Measurements from ENCODE around the gene ARHGAP28.

The ARHGAP28 gene

DNA sequence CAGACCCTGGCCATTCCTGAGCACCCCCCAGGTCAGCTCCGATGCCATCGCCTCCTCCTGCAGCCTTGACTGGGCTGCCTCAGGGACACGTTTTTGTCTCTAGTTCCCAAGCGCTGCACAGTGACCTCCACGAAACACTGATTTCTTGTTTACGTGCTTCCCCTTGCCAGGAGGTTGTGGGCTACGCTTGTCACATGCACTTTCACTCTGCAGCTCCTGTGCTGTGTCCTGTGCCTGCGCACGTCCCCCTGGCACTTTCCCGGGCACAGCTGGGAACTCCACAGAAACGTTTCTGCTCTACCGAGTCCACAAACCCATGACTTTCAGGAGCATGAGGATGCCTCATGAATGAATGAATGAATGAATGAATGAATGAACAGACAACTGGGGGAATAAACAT, 227.5 kb downstream of the ARHGAP28 start:
- H3K4me1 ChIP-seq (ENCODE audit: control insufficient read depth, low read depth, low read length) = no peaks in the 10 kb centered on the region
- H3K9ac ChIP-seq (ENCODE audit: low read length) = no peak overlapping the region
- no peaks in the 10 kb centered on the region for H3K27me3 ChIP-seq (ENCODE audit: control insufficient read depth, insufficient read depth, low read length)
- peaks cover 60% of the 10 kb centered on the region for H3K36me3 ChIP-seq (ENCODE audit: control insufficient read depth, low read depth, low read length)
- no peak overlapping the region for H3K27ac ChIP-seq (ENCODE audit: low read length)
- no peaks in the 10 kb centered on the region for H3K9me3 ChIP-seq (ENCODE audit: control insufficient read depth, low read depth, low read length)
- no peak overlapping the region for H3K4me3 ChIP-seq (ENCODE audit: low read length)

DNA sequence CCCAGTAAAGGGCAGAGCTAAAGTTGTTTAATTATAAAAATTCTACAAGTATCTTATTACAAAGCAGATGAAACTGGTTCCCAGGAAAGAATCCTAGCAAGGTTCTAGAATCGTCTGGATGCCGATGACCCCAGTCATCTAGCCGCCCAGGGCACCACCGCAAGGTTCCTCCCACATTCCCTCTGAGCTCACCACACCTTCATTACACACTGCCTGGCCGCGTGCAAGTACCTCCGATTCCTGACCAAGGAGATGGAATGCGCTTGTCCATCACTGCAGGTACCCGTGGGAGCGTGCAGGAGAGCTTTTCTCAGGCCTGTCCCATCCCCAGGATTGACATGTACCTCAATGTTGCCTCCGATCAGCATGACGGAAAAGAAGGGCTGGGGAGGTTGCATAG, 229.6 kb downstream of the ARHGAP28 start:
- peaks cover 64% of the 10 kb centered on the region for H3K36me3 ChIP-seq (ENCODE audit: control insufficient read depth, low read depth, low read length)
- H3K4me1 ChIP-seq (ENCODE audit: control insufficient read depth, low read depth, low read length) = no peaks in the 10 kb centered on the region
- H3K27ac ChIP-seq (ENCODE audit: low read length) = no peak overlapping the region
- H3K9me3 ChIP-seq (ENCODE audit: control insufficient read depth, low read depth, low read length) = no peaks in the 10 kb centered on the region
- H3K9ac ChIP-seq (ENCODE audit: low read length) = no peak overlapping the region
- no peaks in the 10 kb centered on the region for H3K27me3 ChIP-seq (ENCODE audit: control insufficient read depth, insufficient read depth, low read length)
- H3K4me3 ChIP-seq (ENCODE audit: low read length) = no peak overlapping the region

DNA sequence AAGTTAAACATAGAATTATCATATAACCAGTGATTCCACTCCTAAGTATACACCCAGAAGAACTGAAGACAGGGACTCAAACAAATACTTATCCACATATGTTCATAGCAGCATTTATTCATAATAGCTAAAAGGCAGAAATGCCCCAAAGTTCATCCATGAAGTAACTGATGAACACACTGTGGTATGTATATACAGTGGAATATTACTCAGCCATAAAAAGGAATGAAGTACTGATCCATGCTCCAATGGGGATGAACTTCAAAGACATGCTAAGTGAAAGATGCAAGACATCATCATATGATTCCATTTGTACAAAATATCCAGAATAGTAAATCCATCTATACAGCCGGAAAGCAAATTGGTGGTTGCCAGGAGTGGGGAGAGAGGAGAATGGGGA, 230.6 kb downstream of the ARHGAP28 start:
- Histone ChIP-seq H3K4me3 (ENCODE audit: low read length) (no peak overlapping the region), H3K4me1 (ENCODE audit: control insufficient read depth, low read depth, low read length) (no peaks in the 10 kb centered on the region), H3K9me3 (ENCODE audit: control insufficient read depth, low read depth, low read length) (no peaks in the 10 kb centered on the region), H3K36me3 (ENCODE audit: control insufficient read depth, low read depth, low read length) (peaks cover 71% of the 10 kb centered on the region), H3K27me3 (ENCODE audit: control insufficient read depth, insufficient read depth, low read length) (no peaks in the 10 kb centered on the region), H3K27ac (ENCODE audit: low read length) (no peak overlapping the region), H3K9ac (ENCODE audit: low read length) (no peak overlapping the region)

DNA sequence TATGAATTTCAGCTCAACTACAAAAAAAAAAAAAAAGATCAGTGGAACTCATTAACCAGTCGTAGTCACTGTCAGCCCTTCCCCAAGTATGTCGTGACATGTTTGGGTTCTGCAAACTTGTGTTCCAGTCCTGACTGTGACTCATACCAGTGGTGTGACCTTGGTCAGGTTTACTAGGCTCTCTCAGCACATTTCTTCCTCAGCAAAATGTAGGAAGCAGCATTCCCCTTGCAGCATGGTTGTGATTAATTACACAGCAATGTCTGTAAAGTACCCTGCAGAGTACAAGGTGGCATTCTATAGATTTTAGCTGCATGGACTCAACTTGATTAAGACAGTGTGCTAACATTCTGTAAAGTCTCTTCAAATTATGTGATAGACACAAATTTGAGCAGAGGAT, 231.1 kb downstream of the ARHGAP28 start:
- H3K27me3 ChIP-seq (ENCODE audit: control insufficient read depth, insufficient read depth, low read length) = no peaks in the 10 kb centered on the region
- H3K4me3 ChIP-seq (ENCODE audit: low read length) = no peak overlapping the region
- H3K36me3 ChIP-seq (ENCODE audit: control insufficient read depth, low read depth, low read length) = peaks cover 76% of the 10 kb centered on the region
- H3K9me3 ChIP-seq (ENCODE audit: control insufficient read depth, low read depth, low read length) = no peaks in the 10 kb centered on the region
- no peak overlapping the region for H3K27ac ChIP-seq (ENCODE audit: low read length)
- H3K4me1 ChIP-seq (ENCODE audit: control insufficient read depth, low read depth, low read length) = no peaks in the 10 kb centered on the region
- no peak overlapping the region for H3K9ac ChIP-seq (ENCODE audit: low read length)

DNA sequence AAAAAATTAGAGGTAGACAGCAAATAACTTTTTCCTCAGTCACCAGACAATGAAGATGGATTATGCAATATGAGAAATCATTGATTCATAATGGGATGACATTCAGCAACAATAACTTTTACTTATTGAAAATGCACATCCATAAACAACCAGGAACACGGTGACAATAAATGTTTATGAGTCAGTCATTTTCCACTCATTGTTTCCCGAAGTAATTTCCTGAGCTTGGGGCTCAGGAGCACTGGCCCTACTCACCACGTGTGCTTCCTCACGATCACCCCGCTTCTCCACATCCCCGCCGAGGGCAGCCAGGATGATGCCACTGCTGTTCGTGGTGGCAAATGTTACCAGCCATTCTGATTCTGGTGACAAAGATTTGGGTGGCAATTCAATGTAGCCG, 231.8 kb downstream of the ARHGAP28 start:
- Histone ChIP-seq H3K4me3 (ENCODE audit: low read length) (no peak overlapping the region), H3K27ac (ENCODE audit: low read length) (no peak overlapping the region), H3K36me3 (ENCODE audit: control insufficient read depth, low read depth, low read length) (peaks cover 76% of the 10 kb centered on the region), H3K9me3 (ENCODE audit: control insufficient read depth, low read depth, low read length) (no peaks in the 10 kb centered on the region), H3K4me1 (ENCODE audit: control insufficient read depth, low read depth, low read length) (no peaks in the 10 kb centered on the region), H3K27me3 (ENCODE audit: control insufficient read depth, insufficient read depth, low read length) (no peaks in the 10 kb centered on the region), H3K9ac (ENCODE audit: low read length) (no peak overlapping the region)

DNA sequence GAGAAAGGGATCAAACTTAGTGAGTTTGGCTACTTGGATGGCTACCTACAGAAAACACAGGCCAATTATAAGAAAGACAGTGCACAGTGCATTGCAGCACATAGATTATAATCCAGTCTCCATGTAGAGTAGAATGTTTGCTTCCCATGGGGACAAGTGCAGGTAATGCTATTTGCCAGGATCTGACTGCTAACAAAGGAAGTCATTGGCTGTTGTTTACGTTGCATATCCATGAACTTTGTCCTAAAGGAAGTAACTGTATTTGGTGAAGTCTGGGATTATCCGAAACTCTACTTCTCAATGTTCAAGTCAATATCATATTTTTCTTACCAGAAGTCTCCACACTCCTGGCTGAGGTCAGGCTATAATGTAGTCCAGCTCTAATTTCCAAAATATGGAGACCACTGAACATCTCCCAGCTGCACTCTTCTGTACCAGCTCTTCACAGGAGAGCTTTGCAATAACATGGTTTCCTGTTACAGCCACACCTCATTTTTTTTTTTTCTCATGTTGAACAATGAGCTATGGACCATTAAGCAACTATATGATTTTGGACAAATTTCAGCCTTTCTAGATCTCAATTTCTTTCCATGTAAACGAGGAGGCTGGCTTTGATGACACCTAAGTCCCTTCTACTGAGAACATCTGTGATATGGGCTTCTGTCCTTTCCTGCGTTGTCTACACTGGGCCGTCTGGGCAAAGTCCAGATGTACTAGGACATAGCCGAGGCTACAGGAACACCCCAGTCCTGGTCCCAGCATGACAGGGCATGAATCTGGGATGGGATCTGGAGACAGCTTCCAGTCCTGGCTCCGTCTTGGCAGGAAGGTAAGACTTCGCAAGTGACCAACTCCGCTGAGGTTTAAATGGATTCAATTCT, 233.3 kb downstream of the ARHGAP28 start:
- Histone ChIP-seq H3K9me3 (ENCODE audit: control insufficient read depth, low read depth, low read length) (no peaks in the 10 kb centered on the region), H3K27me3 (ENCODE audit: control insufficient read depth, insufficient read depth, low read length) (no peaks in the 10 kb centered on the region), H3K9ac (ENCODE audit: low read length) (no peak overlapping the region), H3K4me3 (ENCODE audit: low read length) (no peak overlapping the region), H3K36me3 (ENCODE audit: control insufficient read depth, low read depth, low read length) (peaks cover 65% of the 10 kb centered on the region), H3K4me1 (ENCODE audit: control insufficient read depth, low read depth, low read length) (no peaks in the 10 kb centered on the region), H3K27ac (ENCODE audit: low read length) (no peak overlapping the region)

DNA sequence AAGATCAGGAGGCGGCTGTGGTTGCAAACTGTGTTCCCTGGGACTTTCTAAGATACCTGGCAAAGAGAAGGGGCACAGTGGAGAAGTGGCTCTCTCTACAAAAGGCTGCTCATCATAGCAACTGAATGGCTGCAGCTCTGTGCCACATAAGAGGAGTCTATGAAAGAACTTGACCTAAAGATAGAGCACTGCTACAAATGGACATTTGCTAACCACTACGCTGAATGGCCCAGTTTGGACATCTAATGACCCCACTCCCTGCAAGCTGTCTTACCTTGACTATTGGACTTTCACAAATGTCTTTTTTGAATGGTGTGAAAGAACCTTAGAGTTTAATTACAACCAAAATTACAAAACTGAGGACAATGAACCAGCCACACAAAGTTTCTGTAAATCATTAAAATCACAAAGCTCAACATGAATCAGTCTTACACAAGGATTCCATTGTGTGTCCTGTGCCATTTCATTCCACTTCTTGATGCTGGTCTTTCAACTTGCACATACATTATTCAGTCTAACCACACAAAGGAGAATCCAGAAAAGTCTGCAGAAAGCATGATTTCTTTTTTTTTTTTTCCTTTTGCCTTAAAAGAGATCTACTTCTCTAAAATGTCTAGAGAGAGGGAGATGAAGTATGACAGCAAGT, 234.1 kb downstream of the ARHGAP28 start:
- no peaks in the 10 kb centered on the region for H3K27me3 ChIP-seq (ENCODE audit: control insufficient read depth, insufficient read depth, low read length)
- no peaks in the 10 kb centered on the region for H3K4me1 ChIP-seq (ENCODE audit: control insufficient read depth, low read depth, low read length)
- no peak overlapping the region for H3K27ac ChIP-seq (ENCODE audit: low read length)
- H3K4me3 ChIP-seq (ENCODE audit: low read length) = no peak overlapping the region
- H3K36me3 ChIP-seq (ENCODE audit: control insufficient read depth, low read depth, low read length) = peaks cover 61% of the 10 kb centered on the region
- no peak overlapping the region for H3K9ac ChIP-seq (ENCODE audit: low read length)
- H3K9me3 ChIP-seq (ENCODE audit: control insufficient read depth, low read depth, low read length) = no peaks in the 10 kb centered on the region

Measured in iPS-18a (cell line).